ENCODE results near the gene MRPL40.

DNA sequence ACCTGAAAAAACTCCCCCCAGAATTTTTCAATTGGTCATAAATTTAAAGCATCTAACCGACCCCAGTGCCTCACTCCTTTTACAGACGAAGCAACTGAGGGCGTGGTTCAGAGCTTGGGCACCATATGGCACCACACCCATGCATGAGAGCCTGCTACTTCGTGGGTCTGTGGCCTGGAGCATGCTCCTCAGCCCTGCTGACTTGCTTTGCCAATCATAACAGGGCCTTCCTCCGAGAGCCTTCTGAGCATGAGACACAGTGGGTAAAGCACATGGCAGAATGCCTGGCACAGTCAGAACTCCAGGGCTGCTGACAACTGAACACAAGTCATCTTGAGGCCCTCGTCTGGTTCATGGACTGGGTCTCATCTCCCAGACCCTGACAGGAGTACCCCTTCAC, 34.1 kb upstream of the MRPL40 start:
- TF ChIP-seq, protein P1, sequence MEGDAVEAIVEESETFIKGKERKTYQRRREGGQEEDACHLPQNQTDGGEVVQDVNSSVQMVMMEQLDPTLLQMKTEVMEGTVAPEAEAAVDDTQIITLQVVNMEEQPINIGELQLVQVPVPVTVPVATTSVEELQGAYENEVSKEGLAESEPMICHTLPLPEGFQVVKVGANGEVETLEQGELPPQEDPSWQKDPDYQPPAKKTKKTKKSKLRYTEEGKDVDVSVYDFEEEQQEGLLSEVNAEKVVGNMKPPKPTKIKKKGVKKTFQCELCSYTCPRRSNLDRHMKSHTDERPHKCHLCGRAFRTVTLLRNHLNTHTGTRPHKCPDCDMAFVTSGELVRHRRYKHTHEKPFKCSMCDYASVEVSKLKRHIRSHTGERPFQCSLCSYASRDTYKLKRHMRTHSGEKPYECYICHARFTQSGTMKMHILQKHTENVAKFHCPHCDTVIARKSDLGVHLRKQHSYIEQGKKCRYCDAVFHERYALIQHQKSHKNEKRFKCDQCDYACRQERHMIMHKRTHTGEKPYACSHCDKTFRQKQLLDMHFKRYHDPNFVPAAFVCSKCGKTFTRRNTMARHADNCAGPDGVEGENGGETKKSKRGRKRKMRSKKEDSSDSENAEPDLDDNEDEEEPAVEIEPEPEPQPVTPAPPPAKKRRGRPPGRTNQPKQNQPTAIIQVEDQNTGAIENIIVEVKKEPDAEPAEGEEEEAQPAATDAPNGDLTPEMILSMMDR (IDR thresholded peaks at IDR 0.05), result no peak
- no peak for TF ChIP-seq ZFX (IDR thresholded peaks at IDR 0.05; ENCODE audit: borderline replicate concordance)

All from 22Rv1 (cell line).